Measurements from ENCODE around the gene DNAI1. TPM values are rescaled to one million over a fixed set of nuclear protein-coding genes. Genes with fewer than 3 reads are reported as not detected.

Gene DNAI1
- polyA plus RNA-seq, 1 of the 3 experiments (the other 2 are of a cell fraction) = 0.46 TPM

- Histone ChIP-seq H4K20me1 (ENCODE audit: insufficient read depth) (no peaks in the 10 kb centered on the region), H3K4me3 (ENCODE audit: low read depth in 2 of 2, low read length in 1 of 2) (no peak overlapping the region), H3K9me3 (no peaks in the 10 kb centered on the region), H2AFZ (ENCODE audit: low read depth) (no peak overlapping the region), H3K9ac (no peak overlapping the region), H3K4me1 (ENCODE audit: control insufficient read depth in 1 of 2, insufficient read depth in 2 of 2, low read depth in 1 of 2, low read length in 1 of 2) (peaks cover 0 to 16% of the 10 kb centered on the region in 2 experiments; a peak in 1 of 4 replicates), H3K36me3 (replicated peaks in 1 of 2; ENCODE audit: control insufficient read depth in 1 of 2, insufficient read depth in 2 of 2, low read length in 1 of 2) (no peaks in the 10 kb centered on the region), H3F3A (replicated peaks; ENCODE audit: insufficient read depth) (no peaks in the 10 kb centered on the region), H3K9me2 (no peaks in the 10 kb centered on the region), H3K27me3 (ENCODE audit: insufficient read depth) (no peaks in the 10 kb centered on the region; the same call in 1 of the 2 replicates), H3K79me2 (ENCODE audit: insufficient read depth) (no peaks in the 10 kb centered on the region), H3K27ac (ENCODE audit: low read depth in 2 of 2, low read length in 1 of 2) (no peak overlapping the region), H3K4me2 (no peak overlapping the region)
- POLR2A ChIA-PET = no interaction called here
- no peak for DNase-seq
- WGBS (ENCODE audit: low lambda C conversion rate) = 73% methylated on average over 3 of the region's 3 CpGs
- TF ChIP-seq TEAD4 (IDR thresholded peaks at IDR 0.05; ENCODE audit: borderline replicate concordance, insufficient read depth) (no peak), YY1 (IDR thresholded peaks at IDR 0.05; ENCODE audit: low read depth) (no peak), RFX5 (IDR thresholded peaks at IDR 0.05; ENCODE audit: low read length) (no peak), IRF3 (IDR thresholded peaks at IDR 0.05; ENCODE audit: low read depth, low read length) (no peak), JUND (IDR thresholded peaks at IDR 0.05) (no peak), CHD2 (IDR thresholded peaks at IDR 0.05; ENCODE audit: low read length, partially characterized antibody) (no peak), PBX3 (IDR thresholded peaks at IDR 0.05) (no peak), NRF1 (IDR thresholded peaks at IDR 0.05; ENCODE audit: low read depth, low read length) (no peak), TAF1 (IDR thresholded peaks at IDR 0.05; ENCODE audit: borderline replicate concordance, low read depth, low read length) (no peak), SMC3 (IDR thresholded peaks at IDR 0.05; ENCODE audit: low read depth, low read length) (no peak), REST (IDR thresholded peaks at IDR 0.05; ENCODE audit: low read depth, low read length) (no peak), GATA2 (CRISPR knock-in tag; IDR thresholded peaks at IDR 0.05) (no peak), FOXJ3 (CRISPR knock-in tag; IDR thresholded peaks at IDR 0.05) (no peak), USF2 (IDR thresholded peaks at IDR 0.05; ENCODE audit: borderline replicate concordance, low read depth, low read length) (no peak), SIN3A (IDR thresholded peaks at IDR 0.05; ENCODE audit: borderline replicate concordance, low read depth, low read length) (no peak), RAD21 (IDR thresholded peaks at IDR 0.05; ENCODE audit: low read length) (no peak), RXRA (IDR thresholded peaks at IDR 0.05; ENCODE audit: borderline replicate concordance, low read depth) (no peak), NFIC (IDR thresholded peaks at IDR 0.05; ENCODE audit: borderline replicate concordance) (no peak), EP300 (IDR thresholded peaks at IDR 0.05; ENCODE audit: borderline replicate concordance in 1 of 2, low read depth in 1 of 2, low read length in 1 of 2) (no peak)
- CTCF ChIA-PET = interaction anchor here (1.1 kb wide), 1 partner anchor 112 kb away, joined by 3 read pairs; no protein-coding TSS in a partner anchor
Measured at GRCh38 chr9:34515959-34516358, 57.4 kb downstream of the DNAI1 start.
